Eye (tissue), 1 donor: ENCODE results near the gene BID.

ENCODE experiments used
- DNase-seq: peaks from one replicate; pipeline ENCODE4 v3.0.0-alpha.2; 2015

BID gene

DNA sequence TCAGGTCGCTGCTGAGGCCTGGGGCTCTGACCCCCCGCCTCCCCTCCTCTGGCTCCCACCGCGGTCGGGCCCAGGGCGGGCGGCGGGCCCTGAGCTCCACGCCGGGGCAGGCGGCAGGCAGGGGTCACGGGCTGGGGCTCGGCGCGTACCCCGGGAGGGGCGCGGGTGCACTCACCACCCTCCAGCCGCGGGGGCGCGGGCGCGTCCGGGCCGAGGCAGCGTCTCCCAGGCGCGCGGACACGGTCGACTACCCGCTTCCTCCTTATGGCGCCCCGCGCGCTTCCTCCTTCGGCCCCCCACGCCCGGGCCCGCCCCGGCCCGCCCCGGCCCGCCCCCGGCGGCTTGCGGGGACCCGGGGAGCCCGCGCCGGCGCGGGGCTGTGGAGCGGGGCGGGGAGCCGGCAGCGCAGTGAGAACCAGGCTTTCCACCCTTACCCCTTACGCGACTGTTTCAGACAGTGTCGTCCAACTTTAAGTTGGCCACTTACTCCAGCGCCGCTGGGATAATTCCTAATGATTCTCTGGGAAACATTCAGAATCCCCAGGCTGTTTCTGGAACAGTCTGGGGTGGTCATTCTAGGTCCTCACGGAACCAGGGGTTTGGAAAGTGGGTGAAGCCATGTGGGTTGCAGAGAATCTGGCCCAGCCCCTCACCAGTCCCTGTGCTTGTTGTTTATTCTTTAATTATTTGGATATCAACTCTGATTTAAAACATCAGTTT is at the start of gene BID:
TSS of gene BID (minus strand) at position 264 of the 720 bp plus-strand sequence. CDS start 24,353 bp downstream, outside the sequence.
- peak; percentile 65 for DNase-seq

- no peak for DNase-seq
These were observed 49.7 kb upstream of the BID start for GRCh38 chr22:17823964-17824363.

GRCh38 chr22:17823226-17823625 is 49.0 kb upstream of the BID start:
- no peak for DNase-seq

- no peak for DNase-seq
These were observed 47.8 kb upstream of the BID start for GRCh38 chr22:17822087-17822486.

GRCh38 chr22:17820879-17821439 is 46.7 kb upstream of the BID start:
- DNase-seq: no peak

DNA sequence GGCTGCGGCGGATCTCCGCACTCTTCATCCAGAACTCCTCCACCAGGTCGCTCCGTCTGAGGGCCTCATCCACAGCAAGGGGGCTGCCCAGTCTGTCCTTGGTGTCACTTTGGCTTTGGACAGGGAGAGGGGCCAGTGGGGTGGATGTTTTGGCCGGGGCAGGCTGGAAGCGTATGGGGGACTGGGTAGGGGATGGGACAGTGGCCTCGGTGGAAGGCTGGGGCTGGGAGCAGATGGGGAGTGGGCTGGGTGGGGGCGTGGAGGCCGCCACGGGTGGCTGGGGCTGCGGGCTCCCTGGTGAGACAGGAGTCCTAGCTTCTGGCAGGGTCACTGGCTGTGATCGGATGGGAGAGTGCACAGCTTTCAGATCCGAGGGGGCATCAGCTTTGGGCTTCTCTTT is 44.4 kb upstream of the BID start:
- DNase-seq: no peak

DNA sequence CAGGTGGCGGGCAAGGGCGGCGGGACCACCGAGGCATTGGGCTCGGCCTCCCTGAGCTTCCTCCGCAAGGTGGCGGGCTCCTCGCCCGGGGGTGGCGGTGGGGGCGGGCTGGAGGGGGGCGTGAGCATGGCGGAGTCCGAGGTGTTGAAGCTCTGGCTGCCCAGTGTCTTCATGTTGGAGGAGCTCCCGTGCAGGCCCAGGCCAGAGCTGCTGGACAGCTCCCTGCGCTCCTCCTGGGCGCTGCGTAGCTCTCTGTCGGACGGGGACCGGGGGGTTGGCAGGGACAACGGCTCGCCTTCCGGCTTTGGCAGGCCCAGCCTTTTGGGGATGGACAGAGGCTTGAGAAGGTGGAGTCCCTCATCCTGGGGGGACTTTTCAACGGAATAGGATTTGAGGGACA is 43.9 kb upstream of the BID start:
- no peak for DNase-seq

GRCh38 chr22:17817511-17818065 is 43.3 kb upstream of the BID start:
- DNase-seq: no peak

GRCh38 chr22:17817079-17817478 is 42.8 kb upstream of the BID start:
- no peak for DNase-seq

DNA sequence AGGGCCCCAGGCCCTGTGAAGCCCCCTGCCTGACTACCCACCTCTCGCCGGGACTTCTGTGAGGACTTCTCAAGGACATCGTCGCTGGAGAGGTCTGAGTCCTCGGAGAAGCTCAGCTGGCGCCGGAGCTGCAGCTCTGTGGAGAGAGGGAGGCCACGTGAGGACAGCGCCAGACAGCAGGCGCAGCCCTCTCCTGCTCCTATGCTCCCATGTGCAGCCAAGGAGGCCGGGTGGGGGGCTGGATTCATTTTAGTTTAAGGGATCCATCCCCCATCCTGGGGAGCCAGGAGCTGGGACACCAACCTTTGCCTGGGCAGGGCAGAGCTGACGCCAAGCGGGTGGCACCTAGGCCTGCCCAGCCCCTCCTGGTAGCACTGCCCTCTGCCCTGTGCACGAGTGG is 42.4 kb upstream of the BID start:
- no peak for DNase-seq

DNA sequence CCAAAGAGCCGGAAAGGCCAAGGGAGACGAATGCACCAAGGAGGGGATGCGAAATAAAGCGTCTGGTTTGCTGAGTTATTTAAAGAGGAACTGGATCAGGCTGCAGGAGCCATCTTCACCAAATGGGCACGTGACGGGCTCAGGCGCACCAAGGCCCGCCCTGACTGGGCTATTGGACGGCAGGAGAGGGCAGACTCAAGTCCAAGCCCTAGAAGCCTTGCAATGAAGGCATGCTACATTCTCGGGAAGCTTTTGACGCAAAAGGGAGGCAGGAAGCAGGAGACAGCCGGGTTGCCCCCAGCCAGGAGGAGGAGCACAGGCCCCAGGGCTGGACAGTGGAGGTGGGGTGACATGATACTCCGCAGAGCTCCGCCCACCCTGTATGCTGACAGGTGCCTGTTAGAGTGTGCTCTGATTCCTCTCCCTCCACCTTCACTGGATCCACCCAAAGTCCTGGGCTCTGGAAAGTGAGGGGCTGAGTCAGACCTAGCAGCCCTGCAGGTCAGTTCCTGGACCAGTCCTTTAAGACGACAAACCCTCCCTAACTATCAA is 41.5 kb upstream of the BID start:
- DNase-seq: no peak

GRCh38 chr22:17814830-17815229 is 40.6 kb upstream of the BID start:
- DNase-seq: no peak

DNA sequence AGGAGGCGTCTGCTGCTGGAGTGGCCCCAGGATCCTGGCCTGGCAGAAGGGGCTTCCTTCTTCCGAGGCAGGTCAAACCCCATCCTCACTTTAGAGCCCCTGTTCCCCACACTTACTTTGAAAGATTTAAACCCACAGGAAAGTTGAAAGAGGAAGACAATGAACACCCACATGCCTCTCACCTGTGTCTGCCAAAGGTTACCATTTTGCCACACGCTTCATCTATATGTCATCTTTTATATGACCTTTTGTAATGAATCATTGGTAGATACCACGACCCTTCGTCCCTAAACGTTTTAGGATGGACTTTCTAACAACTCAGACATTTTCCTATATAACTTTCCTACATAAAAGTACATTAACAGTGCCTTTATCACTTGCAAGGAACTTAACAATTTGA is 39.8 kb upstream of the BID start:
- DNase-seq: no peak

- DNase-seq: no peak
These were observed 36.9 kb upstream of the BID start for GRCh38 chr22:17811119-17811518.

- DNase-seq: no peak
These were observed 36.4 kb upstream of the BID start for GRCh38 chr22:17810570-17811116.

DNA sequence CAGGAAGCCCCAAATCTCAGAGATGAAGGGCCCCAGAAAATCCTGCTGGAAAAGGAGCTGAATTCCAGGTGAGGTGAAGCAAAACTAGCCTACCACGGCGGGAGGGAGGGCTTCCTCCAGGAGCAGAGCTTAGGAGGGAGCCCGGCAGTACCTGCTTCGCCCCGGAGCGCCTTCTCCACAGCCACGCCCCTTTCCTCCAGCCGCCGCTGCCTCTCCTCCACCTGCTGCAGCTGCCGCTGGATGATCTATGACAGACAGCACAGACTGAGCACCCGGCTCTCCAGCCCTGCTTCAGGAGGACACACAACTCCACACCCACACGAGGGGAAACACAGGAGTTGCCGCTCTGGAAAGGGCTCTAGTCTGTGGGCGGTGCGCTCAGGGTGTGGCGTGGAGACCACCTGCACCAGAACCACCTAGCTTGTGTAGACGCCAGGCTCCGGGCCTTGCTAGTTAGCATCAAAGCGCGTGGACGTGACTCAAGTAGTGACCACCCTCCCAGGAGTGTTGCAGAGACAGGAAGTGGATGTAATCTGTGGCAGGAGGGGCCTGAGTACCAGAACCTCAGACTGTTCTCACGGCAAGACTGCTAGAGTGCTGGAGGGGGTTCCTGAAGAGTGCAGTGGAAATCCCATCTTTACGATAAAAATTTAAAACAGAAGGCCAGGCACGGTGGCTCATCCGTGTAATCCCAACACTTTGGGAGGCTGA is 34.6 kb upstream of the BID start:
- DNase-seq: no peak

DNA sequence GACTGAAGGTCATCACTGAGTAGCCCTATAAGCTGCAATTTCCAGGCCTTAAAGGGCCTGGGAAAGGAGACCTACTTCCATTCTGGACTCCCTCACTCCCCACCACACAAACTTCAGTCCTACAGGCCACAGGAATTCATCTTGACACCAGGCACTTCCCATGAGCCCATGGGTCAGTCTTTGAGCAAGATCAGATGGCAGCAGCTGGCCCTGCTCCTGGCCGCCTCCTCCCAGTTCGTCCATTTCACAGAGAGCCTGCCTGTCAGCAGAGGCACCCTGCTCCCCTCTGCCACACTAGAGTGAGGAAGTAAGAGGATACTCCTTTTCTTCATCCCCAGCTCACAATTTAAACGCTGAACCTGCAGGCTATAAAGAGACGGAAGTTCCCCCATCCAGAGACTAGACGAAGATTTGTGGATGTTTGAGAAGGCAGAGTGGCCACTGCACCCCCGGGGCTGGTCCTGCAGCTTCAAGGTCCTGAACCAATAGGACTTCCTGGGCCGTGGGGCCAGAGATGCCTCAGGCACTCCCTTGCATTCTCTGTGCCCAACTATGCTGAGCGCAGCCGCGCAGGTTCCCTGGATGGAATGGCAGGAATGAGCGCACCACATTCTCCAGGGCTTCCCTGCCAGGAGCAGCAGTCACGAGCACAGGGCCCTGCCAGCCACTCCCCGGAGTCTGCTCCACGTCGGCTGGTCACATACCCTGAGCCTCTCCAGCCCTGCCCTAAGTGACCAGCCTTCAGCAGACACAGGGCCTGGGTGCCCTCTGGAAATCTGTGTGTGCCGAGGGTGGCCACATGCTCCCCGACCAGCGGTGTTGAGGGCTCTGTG is 33.5 kb upstream of the BID start:
- DNase-seq: no peak

- no peak for DNase-seq
These were observed 32.8 kb upstream of the BID start for GRCh38 chr22:17807086-17807485.

DNA sequence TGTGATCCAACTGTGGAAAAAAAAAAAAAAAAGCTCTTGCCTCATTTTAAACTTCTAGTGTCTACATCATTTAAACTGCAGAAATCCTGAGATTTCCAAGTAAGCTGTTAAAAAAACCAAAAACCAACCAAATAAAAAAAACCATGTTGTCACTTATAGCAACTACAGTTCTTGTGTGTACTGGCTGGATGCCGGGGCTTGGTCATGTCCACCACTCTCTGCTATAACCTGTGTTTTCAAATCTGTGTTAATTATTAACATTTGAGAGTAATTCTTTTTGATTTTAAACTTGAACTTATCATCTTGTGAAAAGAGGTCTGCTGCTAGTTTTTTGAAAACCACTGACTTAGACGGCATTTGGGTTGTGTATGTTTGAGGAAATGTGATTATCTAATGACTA is 32.2 kb upstream of the BID start:
- no peak for DNase-seq

GRCh38 chr22:17804331-17805080 is 30.2 kb upstream of the BID start:
- no peak for DNase-seq

DNA sequence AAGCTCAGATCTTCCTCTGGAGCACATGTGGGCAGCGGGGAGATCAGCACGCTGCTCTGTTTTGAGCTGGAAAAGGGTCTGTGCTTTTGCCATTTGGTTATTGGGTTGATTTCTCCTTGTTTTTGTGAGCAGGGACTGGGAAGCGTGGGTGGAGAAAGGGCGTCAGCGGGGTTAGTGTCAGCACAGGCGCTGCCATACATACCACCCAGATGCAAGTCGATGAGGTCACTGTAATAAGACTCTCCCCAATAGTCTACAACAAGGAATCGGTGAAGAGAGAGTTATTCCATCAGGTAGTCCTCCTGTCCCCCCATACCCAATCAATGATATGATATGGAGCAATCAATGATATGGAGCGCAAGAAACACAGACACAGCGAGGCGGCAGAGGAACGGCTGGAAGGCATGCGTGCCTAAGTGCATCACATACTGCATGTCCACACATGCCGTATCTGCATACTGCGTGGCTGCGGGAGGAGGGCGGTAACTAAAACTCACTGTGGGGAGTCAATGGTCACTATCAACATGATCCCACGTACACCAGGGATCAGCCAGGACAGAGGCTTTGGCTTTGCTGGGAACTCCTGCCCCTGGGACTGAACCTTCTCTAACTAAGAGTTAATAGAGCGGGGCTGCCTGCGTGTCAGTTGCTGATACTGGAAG is 29.5 kb upstream of the BID start:
- DNase-seq: no peak
